Activated CD4-positive, alpha-beta T cell treated with anti-CD3 and anti-CD28 coated beads, Interleukin-2, amount 10 ng/mL, durations not matched to agents 24 days and 14 days (primary cell): ENCODE measurements around the gene RSPH3. TPM values are rescaled to one million over a fixed set of nuclear protein-coding genes. Genes with fewer than 3 reads are reported as not detected.
A peak's percentile ranks its signal among the peaks of the same experiment; 100 is the strongest.
"Not testable (repeated sequence)": the region's sequence is repeated elsewhere in the genome, so short reads cannot be mapped to it uniquely, and the experiment has no call there.

Source experiments
- DNase-seq: peaks from one replicate; pipeline ENCODE4 v3.0.0; 2022
- H3K27ac Mint-ChIP-seq: one replicate; pipeline ENCODE4 v1.8.0; 2022; ENCODE audit warnings: mild to moderate bottlenecking, mixed read lengths
- H3K27me3 Mint-ChIP-seq: one replicate; pipeline ENCODE4 v1.8.0; 2022; ENCODE audit warnings: mixed read lengths
- H3K36me3 Mint-ChIP-seq: one replicate; pipeline ENCODE4 v1.8.0; 2022; ENCODE audit warnings: low read depth, mild to moderate bottlenecking, mixed read lengths
- H3K4me1 Mint-ChIP-seq: one replicate; pipeline ENCODE4 v1.8.0; 2021; ENCODE audit warnings: mixed read lengths
- H3K4me3 Mint-ChIP-seq: one replicate; pipeline ENCODE4 v1.8.0; 2022; ENCODE audit warnings: mild to moderate bottlenecking, moderate library complexity, mixed read lengths
- H3K9me3 Mint-ChIP-seq: one replicate; pipeline ENCODE4 v1.8.0; 2021; ENCODE audit warnings: mixed read lengths
- intact Hi-C: fragments of 100-400 bp; cut with micrococcal nuclease; formaldehyde crosslinking; loops from one replicate; pipeline ENCODE4 v1.15.1; 2023
- total RNA-seq: library from RNA; stranded (reverse); gene quantifications from 2 replicates; pipeline ENCODE4 v1.2.3, GENCODE V29; 2022

The RSPH3 gene
- total RNA-seq, 1 donor from 2014 or later: 5.1 TPM

- DNase-seq: no peak
- Mint-ChIP-seq H3K27me3 (peaks cover 7% of the 10 kb centered on the region), H3K36me3 (no peaks in the 10 kb centered on the region), H3K4me3 (no peak overlapping the region), H3K9me3 (peaks cover 4% of the 10 kb centered on the region), H3K4me1 (peaks cover 7% of the 10 kb centered on the region), H3K27ac (no peak overlapping the region)
- intact Hi-C loops: no loop called here
Observed at GRCh38 chr6:158954753-158955152, 45.2 kb downstream of the RSPH3 start.

- H3K9me3 Mint-ChIP-seq, H3K4me1 Mint-ChIP-seq, H3K36me3 Mint-ChIP-seq, H3K4me3 Mint-ChIP-seq, DNase-seq, H3K27ac Mint-ChIP-seq, intact Hi-C loops: not testable (repeated sequence)
- H3K27me3 Mint-ChIP-seq: peaks cover 14% of the 10 kb centered on the region
Observed at GRCh38 chr6:158952011-158952410, 48.0 kb downstream of the RSPH3 start.

DNA sequence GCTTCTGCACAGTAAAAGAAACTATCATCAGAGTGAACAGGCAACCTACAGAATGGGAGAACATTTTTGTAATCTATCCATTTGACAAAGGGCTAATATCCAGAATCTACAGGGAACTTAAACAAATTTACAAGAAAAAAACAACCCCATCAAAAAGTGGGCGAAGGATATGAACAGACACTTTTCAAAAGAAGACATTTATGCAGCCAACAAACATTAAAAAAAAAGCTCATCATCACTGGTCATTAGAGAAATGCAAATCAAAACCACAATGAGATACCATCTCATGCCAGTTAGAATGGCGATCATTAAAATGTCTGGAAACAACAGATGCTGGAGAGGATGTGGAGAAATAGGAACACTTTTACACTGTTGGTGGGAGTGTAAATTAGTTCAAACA lies 48.4 kb downstream of the RSPH3 start:
- H3K4me1 Mint-ChIP-seq, intact Hi-C loops, H3K9me3 Mint-ChIP-seq, H3K27ac Mint-ChIP-seq, DNase-seq, H3K36me3 Mint-ChIP-seq, H3K4me3 Mint-ChIP-seq: not testable (repeated sequence)
- H3K27me3 Mint-ChIP-seq: peaks cover 15% of the 10 kb centered on the region

DNA sequence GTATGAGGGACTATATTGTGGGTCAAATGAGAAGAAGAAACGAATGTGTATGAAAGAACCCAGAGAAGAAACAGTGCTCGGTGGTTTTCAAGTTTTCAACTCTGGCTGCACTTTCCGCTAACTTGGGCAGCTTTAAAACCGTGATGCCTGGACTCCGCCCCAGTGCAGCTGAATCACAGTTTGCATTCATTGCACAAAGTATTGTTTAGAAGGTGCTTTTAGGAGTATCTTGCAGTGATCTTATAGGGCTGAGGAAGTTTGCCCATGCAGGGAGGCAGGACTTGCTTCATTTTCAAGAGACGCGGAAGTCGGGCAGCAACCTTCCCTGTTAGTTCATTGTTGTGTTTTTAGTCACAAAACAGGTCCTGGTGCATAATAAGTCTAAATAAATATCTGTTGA lies 52.7 kb downstream of the RSPH3 start:
- Mint-ChIP-seq H3K4me3 (no peak overlapping the region), H3K27me3 (peaks cover 23% of the 10 kb centered on the region), H3K36me3 (peaks cover 3% of the 10 kb centered on the region), H3K4me1 (peaks cover 2% of the 10 kb centered on the region), H3K9me3 (peaks cover 7% of the 10 kb centered on the region), H3K27ac (no peak overlapping the region)
- peak; percentile 45 for DNase-seq
- intact Hi-C loops: no loop called here

GRCh38 chr6:158943380-158944032 lies 56.5 kb downstream of the RSPH3 start:
- DNase-seq: peak; percentile 38
- Mint-ChIP-seq H3K4me1 (peaks cover 10% of the 10 kb centered on the region), H3K4me3 (no peak overlapping the region), H3K27me3 (peaks cover 26% of the 10 kb centered on the region), H3K27ac (no peak overlapping the region), H3K9me3 (peaks cover 3% of the 10 kb centered on the region), H3K36me3 (peaks cover 5% of the 10 kb centered on the region)
- intact Hi-C loops: no loop called here

DNA sequence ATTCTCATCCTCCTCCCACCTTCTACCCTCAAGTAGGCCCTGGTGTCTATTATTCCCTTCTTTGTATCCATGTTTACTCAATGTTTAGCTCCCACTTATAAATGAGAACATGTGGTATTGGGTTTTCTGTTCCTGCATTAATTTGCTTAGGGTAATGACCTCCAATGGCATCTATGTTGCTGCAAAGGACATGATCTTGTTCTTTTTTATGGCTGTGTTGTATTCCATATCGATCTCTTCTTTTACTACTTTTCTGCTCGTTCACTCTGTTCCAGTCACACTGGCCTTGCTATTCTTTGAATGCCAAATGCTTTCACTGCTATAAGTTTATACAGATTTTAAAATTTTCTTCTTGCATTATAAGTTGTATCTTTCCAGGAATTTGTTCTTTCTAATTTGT lies 57.7 kb downstream of the RSPH3 start:
- H3K36me3 Mint-ChIP-seq: peaks cover 5% of the 10 kb centered on the region
- no peak overlapping the region for H3K4me3 Mint-ChIP-seq
- peaks cover 26% of the 10 kb centered on the region for H3K27me3 Mint-ChIP-seq
- peak; percentile 17 for DNase-seq
- intact Hi-C loops: no loop called here
- no peak overlapping the region for H3K27ac Mint-ChIP-seq
- peaks cover 10% of the 10 kb centered on the region for H3K4me1 Mint-ChIP-seq
- H3K9me3 Mint-ChIP-seq: peaks cover 3% of the 10 kb centered on the region

DNA sequence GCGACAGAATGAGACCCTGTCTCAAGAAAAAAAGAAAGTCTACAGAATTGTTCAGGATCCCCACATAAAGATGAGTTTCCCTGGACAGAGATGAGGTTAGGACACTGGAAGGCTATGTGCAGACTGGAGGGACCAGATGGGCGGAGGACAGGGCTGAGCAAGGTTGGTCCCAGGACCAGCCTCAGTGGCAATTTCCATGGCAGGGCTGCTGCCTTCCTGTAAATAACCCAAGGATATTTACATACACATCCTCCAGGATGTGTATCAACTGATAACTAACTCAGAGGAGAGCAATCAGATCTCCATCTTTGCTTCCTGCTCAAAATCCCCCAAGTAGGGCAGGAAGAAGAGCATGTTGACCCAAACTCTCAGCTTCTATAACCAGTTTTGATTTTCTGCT lies 58.8 kb downstream of the RSPH3 start:
- H3K36me3 Mint-ChIP-seq: peaks cover 5% of the 10 kb centered on the region

DNA sequence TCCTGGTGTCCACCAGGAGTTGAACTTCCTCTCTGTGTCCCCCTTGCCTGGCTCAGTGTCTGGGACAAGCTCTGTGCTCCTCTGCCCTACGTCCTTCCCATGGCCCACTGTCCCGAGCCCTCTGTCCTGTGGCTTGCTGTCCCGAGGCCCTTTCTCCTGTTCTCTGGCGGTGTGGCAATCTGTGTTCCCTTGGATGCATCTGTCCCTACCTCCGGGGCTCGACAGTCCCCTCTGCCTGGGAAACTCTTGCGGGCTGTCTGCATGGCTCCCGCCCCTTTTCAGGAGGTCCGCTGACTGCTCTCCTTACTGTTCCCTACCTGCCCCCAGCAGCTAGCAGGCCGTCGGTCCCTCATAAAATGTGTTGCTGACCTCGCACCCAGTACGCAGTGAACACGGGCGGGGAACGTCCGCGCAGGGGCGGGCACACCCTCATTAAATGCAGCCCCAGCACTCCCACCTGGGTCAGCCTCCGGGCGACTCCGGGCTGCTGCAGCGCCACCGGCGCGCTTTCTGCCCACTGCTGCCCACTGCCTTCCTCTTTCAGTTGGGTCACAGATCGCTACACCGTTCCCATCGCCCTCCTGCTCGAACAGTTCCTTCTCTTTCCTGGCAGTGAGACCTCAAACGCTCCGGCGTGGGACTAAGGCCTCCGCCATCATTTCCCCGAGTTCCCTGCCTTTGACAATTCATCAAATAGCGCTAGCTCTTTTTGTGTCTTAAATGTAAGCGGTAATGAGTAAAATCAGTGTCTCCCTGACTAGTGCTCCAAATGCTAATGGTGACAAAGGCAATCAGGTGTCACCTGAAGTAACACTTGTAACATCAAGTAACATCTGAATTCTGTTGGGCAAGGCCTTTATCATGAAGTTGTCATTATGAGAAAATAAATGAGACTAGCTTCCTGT lies 60.5 kb downstream of the RSPH3 start:
- intact Hi-C loops: no loop called here
- Mint-ChIP-seq H3K4me1 (peaks cover 10% of the 10 kb centered on the region), H3K27me3 (peaks cover 23% of the 10 kb centered on the region), H3K4me3 (peak overlapping the region; percentile 58), H3K36me3 (peaks cover 5% of the 10 kb centered on the region), H3K27ac (no peak overlapping the region), H3K9me3 (peaks cover 3% of the 10 kb centered on the region)
- DNase-seq: no peak

More for the DNA sequence above, 58.8 kb downstream of the RSPH3 start:
- H3K9me3 Mint-ChIP-seq: peaks cover 3% of the 10 kb centered on the region
- H3K4me3 Mint-ChIP-seq: no peak overlapping the region
- peaks cover 10% of the 10 kb centered on the region for H3K4me1 Mint-ChIP-seq
- DNase-seq: peak; percentile 27
- peaks cover 25% of the 10 kb centered on the region for H3K27me3 Mint-ChIP-seq
- H3K27ac Mint-ChIP-seq: no peak overlapping the region
- intact Hi-C loops: no loop called here

DNA sequence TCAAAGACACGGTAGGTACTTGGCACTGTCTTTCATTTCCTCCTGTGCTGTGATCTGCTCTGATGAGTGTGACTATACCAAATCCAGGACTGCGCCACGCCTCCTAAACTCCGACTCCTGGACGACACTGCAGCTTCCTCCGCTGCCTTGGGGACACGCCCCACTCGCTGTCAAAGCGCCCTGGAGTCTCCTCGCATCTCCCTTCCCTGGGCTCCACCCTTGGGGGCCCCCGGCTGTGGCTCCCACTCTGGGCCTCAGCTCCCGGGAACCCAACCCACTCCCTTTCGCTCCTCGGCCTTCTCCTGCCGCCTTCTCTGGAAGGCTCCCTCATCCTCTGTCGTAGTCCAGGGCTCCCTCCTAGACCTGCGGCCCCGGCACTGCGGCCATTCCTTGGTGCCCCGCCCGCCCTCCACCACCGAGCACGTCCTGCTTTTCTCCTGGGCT lies 61.2 kb downstream of the RSPH3 start:
- intact Hi-C loops: no loop called here
- Mint-ChIP-seq H3K27me3 (peaks cover 24% of the 10 kb centered on the region), H3K4me3 (peak overlapping the region; percentile 58), H3K4me1 (peaks cover 10% of the 10 kb centered on the region), H3K27ac (no peak overlapping the region), H3K9me3 (peaks cover 3% of the 10 kb centered on the region), H3K36me3 (peaks cover 5% of the 10 kb centered on the region)
- peak; percentile 68 for DNase-seq

DNA sequence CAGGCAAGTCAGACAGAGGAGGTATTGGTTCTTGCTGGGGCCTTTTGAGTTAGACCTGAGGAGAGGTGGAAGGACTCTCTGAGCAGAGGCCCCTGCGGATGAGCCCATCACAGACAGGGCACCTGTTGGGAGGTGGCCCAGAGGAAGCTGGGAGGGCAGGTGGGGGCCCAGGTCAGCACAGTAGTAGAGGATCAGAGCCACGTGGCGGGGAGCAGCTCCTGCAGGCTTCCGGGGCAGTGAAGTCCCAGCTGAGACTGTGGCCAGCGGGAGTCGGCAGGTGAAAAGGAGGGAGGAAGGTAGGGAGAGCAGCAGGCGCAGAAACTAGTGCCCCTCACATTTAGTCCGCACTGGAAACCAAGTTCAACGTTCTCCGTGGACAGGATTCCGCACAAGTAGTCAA lies 61.8 kb downstream of the RSPH3 start:
- intact Hi-C loops: no loop called here
- DNase-seq: no peak
- Mint-ChIP-seq H3K36me3 (peaks cover 4% of the 10 kb centered on the region), H3K4me1 (peaks cover 8% of the 10 kb centered on the region), H3K27me3 (peaks cover 21% of the 10 kb centered on the region), H3K9me3 (peaks cover 3% of the 10 kb centered on the region), H3K4me3 (no peak overlapping the region), H3K27ac (no peak overlapping the region)

GRCh38 chr6:158934157-158934556 lies 65.8 kb downstream of the RSPH3 start:
- Mint-ChIP-seq H3K9me3 (no peaks in the 10 kb centered on the region), H3K27me3 (peaks cover 7% of the 10 kb centered on the region), H3K36me3 (no peaks in the 10 kb centered on the region), H3K4me1 (peaks cover under 1% of the 10 kb centered on the region), H3K4me3 (no peak overlapping the region), H3K27ac (no peak overlapping the region)
- intact Hi-C loops: no loop called here
- no peak for DNase-seq

- intact Hi-C loops: no loop called here
- Mint-ChIP-seq H3K27ac (no peak overlapping the region), H3K36me3 (no peaks in the 10 kb centered on the region), H3K9me3 (no peaks in the 10 kb centered on the region), H3K4me3 (no peak overlapping the region), H3K4me1 (no peaks in the 10 kb centered on the region), H3K27me3 (peaks cover 3% of the 10 kb centered on the region)
- DNase-seq: no peak
Observed at GRCh38 chr6:158933079-158933595, 66.9 kb downstream of the RSPH3 start.

DNA sequence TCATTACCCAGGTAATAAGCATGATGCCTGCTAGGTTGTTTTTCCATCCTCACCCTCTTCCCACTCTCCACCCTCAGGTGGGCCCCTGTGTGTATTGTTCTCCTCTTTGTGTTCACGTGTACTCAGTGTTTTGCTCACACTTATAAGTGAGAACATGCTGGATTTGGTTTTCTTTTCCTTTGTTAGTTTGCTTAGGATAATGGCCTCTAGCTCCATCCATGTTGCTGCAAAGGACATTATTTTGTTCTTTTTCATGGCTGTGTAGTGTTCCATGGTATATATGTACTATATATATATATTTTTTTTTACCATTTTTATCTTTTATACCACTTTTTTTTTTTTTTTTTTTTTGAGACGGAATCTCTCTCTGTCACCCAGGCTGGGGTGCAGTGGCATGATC lies 71.9 kb downstream of the RSPH3 start:
- Mint-ChIP-seq H3K36me3 (no peaks in the 10 kb centered on the region), H3K4me3 (no peak overlapping the region), H3K27me3 (peaks cover 2% of the 10 kb centered on the region), H3K9me3 (peaks cover 4% of the 10 kb centered on the region), H3K27ac (no peak overlapping the region), H3K4me1 (no peaks in the 10 kb centered on the region)
- DNase-seq: no peak
- intact Hi-C loops: no loop called here

DNA sequence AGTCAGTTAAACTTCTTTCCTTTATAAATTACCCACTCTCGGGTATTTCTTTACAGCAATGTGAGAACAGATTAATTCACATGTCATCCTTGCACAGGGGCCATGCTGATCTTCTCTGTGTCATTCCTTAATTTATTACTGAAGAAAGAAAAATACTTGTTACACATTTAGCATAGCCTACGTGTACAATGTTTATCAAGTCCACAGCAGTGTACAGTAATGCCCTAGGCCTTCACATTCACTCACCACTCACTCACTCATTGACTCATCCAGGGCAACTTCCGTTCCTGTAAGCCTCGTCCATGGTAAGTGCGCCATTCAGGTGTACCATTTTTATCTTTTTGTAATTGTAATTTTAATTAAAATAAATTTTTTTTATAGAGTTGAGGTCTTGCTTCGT lies 73.6 kb downstream of the RSPH3 start:
- no peak for DNase-seq
- Mint-ChIP-seq H3K36me3 (no peaks in the 10 kb centered on the region), H3K9me3 (peaks cover 4% of the 10 kb centered on the region), H3K27me3 (peaks cover 2% of the 10 kb centered on the region), H3K27ac (no peak overlapping the region), H3K4me3 (no peak overlapping the region), H3K4me1 (no peaks in the 10 kb centered on the region)
- intact Hi-C loops: no loop called here
